ENCODE measurements around the gene PFDN1.
"Not testable (repeated sequence)": the region's sequence is repeated elsewhere in the genome, so short reads cannot be mapped to it uniquely, and the experiment has no call there.

The PFDN1 gene

GRCh38 chr5:140302786-140303639 lies at the start of gene PFDN1:
TSS of gene PFDN1 (minus strand) at chr5:140303101. CDS start at chr5:140303073, 28 bp downstream.
- peak; percentile 66 for DNase-seq

GRCh38 chr5:140351609-140352334 lies 48.9 kb upstream of the PFDN1 start:
- DNase-seq: no peak

- no peak for DNase-seq
Measured at GRCh38 chr5:140349244-140349643, 46.3 kb upstream of the PFDN1 start.

GRCh38 chr5:140348104-140348503 lies 45.2 kb upstream of the PFDN1 start:
- DNase-seq: no peak

GRCh38 chr5:140347360-140347759 lies 44.5 kb upstream of the PFDN1 start:
- no peak for DNase-seq

- DNase-seq: no peak
Measured at GRCh38 chr5:140346348-140347221, 43.7 kb upstream of the PFDN1 start, which contains the start of gene HBEGF. TSS of gene HBEGF (minus strand) at chr5:140346603. CDS start at chr5:140346328, 275 bp downstream.

- DNase-seq: no peak
Measured at GRCh38 chr5:140345919-140346347, 43.0 kb upstream of the PFDN1 start.

- no peak for DNase-seq
Measured at GRCh38 chr5:140344683-140345423, 42.0 kb upstream of the PFDN1 start.

GRCh38 chr5:140343849-140344248 lies 40.9 kb upstream of the PFDN1 start:
- DNase-seq: not testable (repeated sequence)

GRCh38 chr5:140342896-140343295 lies 40.0 kb upstream of the PFDN1 start:
- no peak for DNase-seq

- DNase-seq: no peak
Measured at GRCh38 chr5:140342287-140342686, 39.4 kb upstream of the PFDN1 start.

- DNase-seq: no peak
Measured at GRCh38 chr5:140341591-140341990, 38.7 kb upstream of the PFDN1 start.

GRCh38 chr5:140340605-140341121 lies 37.8 kb upstream of the PFDN1 start:
- DNase-seq: no peak

GRCh38 chr5:140339636-140340035 lies 36.7 kb upstream of the PFDN1 start:
- DNase-seq: no peak

GRCh38 chr5:140338908-140339307 lies 36.0 kb upstream of the PFDN1 start:
- no peak for DNase-seq

GRCh38 chr5:140338336-140338735 lies 35.4 kb upstream of the PFDN1 start:
- DNase-seq: no peak

GRCh38 chr5:140337880-140338279 lies 35.0 kb upstream of the PFDN1 start:
- no peak for DNase-seq

- DNase-seq: no peak
Measured at GRCh38 chr5:140336388-140336787, 33.5 kb upstream of the PFDN1 start.

- DNase-seq: no peak
Measured at GRCh38 chr5:140331638-140332037, 28.7 kb upstream of the PFDN1 start.

- DNase-seq: no peak
Measured at GRCh38 chr5:140329739-140330481, 27.0 kb upstream of the PFDN1 start.

Data from NCI-H1436 treated with DMSO at 0.1 percent for 48 hours (cell line).